ENCODE data around the gene CNIH3. TPM values are rescaled to one million over a fixed set of nuclear protein-coding genes. Genes with fewer than 3 reads are reported as not detected.

Gene CNIH3
- total RNA-seq, 1 experiment from 2014 or later: 3.4 TPM

DNA sequence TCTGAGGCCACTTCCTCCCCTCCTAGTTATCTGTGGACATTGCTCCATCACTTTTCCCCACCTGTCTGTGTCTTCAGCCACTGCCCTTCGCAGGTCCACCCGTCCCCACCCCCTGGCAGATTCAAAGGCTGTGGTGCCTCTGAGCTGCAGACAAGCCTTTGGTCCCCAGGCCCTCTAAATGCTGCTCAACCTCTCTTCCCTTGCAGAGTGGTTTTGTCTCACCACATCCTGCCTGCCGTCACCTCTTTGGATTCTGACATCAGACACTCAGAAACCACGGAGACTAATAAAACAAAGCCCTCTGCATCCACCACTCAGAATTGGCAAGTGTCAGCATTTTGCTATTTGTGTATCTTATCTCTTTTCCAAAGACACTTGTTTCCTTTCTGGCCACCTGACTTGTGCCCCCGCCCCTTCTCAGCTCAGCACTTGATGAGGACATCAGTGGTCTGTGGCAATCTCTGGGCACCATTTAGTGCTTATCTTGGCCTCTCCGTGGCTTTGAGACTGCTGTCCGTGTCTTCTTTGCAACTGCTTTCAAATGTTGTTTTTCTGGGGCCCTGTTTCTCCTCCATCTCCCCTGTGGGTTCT, 7.7 kb downstream of the CNIH3 start:
- ChIA-PET CTCF (interaction anchor here (0.6 to 2.0 kb wide), 9 partner anchors 14 to 299 kb away, joined by 3 to 8 read pairs (median 4); no protein-coding TSS in a partner anchor), POLR2A (interaction anchor here (1.4 kb wide), 1 partner anchor 110 kb away, joined by 3 read pairs; no protein-coding TSS in a partner anchor)
- peaks cover 16% of the 10 kb centered on the region for H3K4me1 Mint-ChIP-seq (ENCODE audit: insufficient read depth, unreplicated experiment)
- intact Hi-C loops (cut with micrococcal nuclease): no loop called here
- no peak overlapping the region for H3K4me3 Mint-ChIP-seq (ENCODE audit: unreplicated experiment)
- DNase-seq (ENCODE audit: unreplicated experiment): peak; percentile 41
- peaks cover 10% of the 10 kb centered on the region for H3K9me3 Mint-ChIP-seq (ENCODE audit: unreplicated experiment)
- no peaks in the 10 kb centered on the region for H3K36me3 Mint-ChIP-seq (ENCODE audit: insufficient read depth, unreplicated experiment)
- H3K27me3 Mint-ChIP-seq (ENCODE audit: insufficient read depth, unreplicated experiment): peaks cover 10% of the 10 kb centered on the region
- BruUV-seq (replicated peaks): no TSS peak
- no peak overlapping the region for H3K27ac Mint-ChIP-seq (ENCODE audit: low read depth, unreplicated experiment)
- TF ChIP-seq, protein P1, sequence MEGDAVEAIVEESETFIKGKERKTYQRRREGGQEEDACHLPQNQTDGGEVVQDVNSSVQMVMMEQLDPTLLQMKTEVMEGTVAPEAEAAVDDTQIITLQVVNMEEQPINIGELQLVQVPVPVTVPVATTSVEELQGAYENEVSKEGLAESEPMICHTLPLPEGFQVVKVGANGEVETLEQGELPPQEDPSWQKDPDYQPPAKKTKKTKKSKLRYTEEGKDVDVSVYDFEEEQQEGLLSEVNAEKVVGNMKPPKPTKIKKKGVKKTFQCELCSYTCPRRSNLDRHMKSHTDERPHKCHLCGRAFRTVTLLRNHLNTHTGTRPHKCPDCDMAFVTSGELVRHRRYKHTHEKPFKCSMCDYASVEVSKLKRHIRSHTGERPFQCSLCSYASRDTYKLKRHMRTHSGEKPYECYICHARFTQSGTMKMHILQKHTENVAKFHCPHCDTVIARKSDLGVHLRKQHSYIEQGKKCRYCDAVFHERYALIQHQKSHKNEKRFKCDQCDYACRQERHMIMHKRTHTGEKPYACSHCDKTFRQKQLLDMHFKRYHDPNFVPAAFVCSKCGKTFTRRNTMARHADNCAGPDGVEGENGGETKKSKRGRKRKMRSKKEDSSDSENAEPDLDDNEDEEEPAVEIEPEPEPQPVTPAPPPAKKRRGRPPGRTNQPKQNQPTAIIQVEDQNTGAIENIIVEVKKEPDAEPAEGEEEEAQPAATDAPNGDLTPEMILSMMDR (IDR thresholded peaks at IDR 0.05; ENCODE audit: unreplicated experiment): no peak

- no peak overlapping the region for H3K4me3 Mint-ChIP-seq (ENCODE audit: unreplicated experiment)
- CTCF ChIA-PET: interaction anchor here (0.7 to 2.1 kb wide), 7 partner anchors 11 to 229 kb away, joined by 3 to 10 read pairs (median 4); no protein-coding TSS in a partner anchor
- TF ChIP-seq, protein P1 (IDR thresholded peaks at IDR 0.05; ENCODE audit: unreplicated experiment): no peak
Observed at GRCh38 chr1:224624432-224624831, 8.3 kb downstream of the CNIH3 start.

DNA sequence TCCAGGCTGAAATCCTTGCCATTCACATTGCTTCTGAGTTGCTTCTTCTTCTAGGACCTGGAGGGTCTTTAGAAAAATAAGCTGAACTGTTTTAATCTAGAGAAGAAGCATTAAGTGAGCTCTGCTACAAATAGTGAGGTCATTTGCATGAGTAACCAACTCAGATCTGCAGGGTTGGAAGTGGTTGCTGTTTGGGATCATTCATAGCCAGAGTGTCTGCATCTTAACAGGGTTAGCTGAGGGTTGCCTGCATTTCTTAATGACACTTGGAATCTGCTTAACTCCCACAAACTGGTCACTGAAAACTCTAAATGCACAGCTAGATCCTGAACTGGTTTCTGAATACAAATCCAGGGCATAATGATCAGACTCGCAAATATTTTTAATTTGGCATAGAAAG, 9.9 kb downstream of the CNIH3 start:
- CTCF ChIA-PET: interaction anchor here (0.6 to 2.1 kb wide), 5 partner anchors 18 to 305 kb away, joined by 3 to 10 read pairs (median 3); no protein-coding TSS in a partner anchor
- POLR2A ChIA-PET: no interaction called here
- TF ChIP-seq, protein P1 (IDR thresholded peaks at IDR 0.05; ENCODE audit: unreplicated experiment): no peak
- no peak for DNase-seq (ENCODE audit: unreplicated experiment)
- BruUV-seq (replicated peaks): no TSS peak
- Mint-ChIP-seq H3K27ac (ENCODE audit: low read depth, unreplicated experiment) (no peak overlapping the region), H3K27me3 (ENCODE audit: insufficient read depth, unreplicated experiment) (no peaks in the 10 kb centered on the region), H3K4me1 (ENCODE audit: insufficient read depth, unreplicated experiment) (peaks cover 16% of the 10 kb centered on the region), H3K9me3 (ENCODE audit: unreplicated experiment) (peaks cover 10% of the 10 kb centered on the region), H3K36me3 (ENCODE audit: insufficient read depth, unreplicated experiment) (no peaks in the 10 kb centered on the region), H3K4me3 (ENCODE audit: unreplicated experiment) (no peak overlapping the region)
- intact Hi-C loops (cut with micrococcal nuclease): no loop called here

More at GRCh38 chr1:224624432-224624831, 8.3 kb downstream of the CNIH3 start:
- POLR2A ChIA-PET: interaction anchor here (1.4 kb wide), 1 partner anchor 110 kb away, joined by 3 read pairs; no protein-coding TSS in a partner anchor
- no TSS peak for BruUV-seq (replicated peaks)
- intact Hi-C loops (cut with micrococcal nuclease): no loop called here
- peaks cover 4% of the 10 kb centered on the region for H3K27me3 Mint-ChIP-seq (ENCODE audit: insufficient read depth, unreplicated experiment)
- H3K27ac Mint-ChIP-seq (ENCODE audit: low read depth, unreplicated experiment): no peak overlapping the region
- DNase-seq (ENCODE audit: unreplicated experiment): no peak
- no peaks in the 10 kb centered on the region for H3K36me3 Mint-ChIP-seq (ENCODE audit: insufficient read depth, unreplicated experiment)
- peaks cover 10% of the 10 kb centered on the region for H3K9me3 Mint-ChIP-seq (ENCODE audit: unreplicated experiment)
- H3K4me1 Mint-ChIP-seq (ENCODE audit: insufficient read depth, unreplicated experiment): peaks cover 16% of the 10 kb centered on the region

DNA sequence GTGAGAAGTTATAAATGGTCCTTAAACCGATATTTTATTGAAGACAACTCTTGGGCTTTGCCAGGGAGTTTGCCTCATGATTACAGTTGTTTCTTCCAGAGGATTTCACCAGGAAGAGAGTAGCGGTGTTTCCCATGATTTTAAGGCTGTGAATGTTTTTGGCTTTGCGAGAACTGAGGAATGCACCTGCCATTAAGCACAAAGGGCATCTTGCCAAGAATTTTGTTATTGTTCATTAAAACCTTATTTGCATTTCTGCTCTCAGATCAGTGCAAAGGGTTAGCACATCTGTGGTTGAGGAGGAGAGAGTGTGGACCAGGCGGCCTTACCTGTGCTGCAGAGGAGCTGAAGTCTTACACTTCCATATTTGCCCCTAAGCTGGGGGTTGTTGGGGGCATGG, 13.8 kb downstream of the CNIH3 start:
- H3K36me3 Mint-ChIP-seq (ENCODE audit: insufficient read depth, unreplicated experiment): no peaks in the 10 kb centered on the region

More for the DNA sequence above, 13.8 kb downstream of the CNIH3 start:
- DNase-seq (ENCODE audit: unreplicated experiment): no peak
- no peaks in the 10 kb centered on the region for H3K9me3 Mint-ChIP-seq (ENCODE audit: unreplicated experiment)
- H3K4me1 Mint-ChIP-seq (ENCODE audit: insufficient read depth, unreplicated experiment): peaks cover 13% of the 10 kb centered on the region
- intact Hi-C loops (cut with micrococcal nuclease): no loop called here
- BruUV-seq (replicated peaks): no TSS peak
- CTCF ChIA-PET: interaction anchor here (0.5 to 21.5 kb wide), 6 partner anchors 9 to 293 kb away, joined by 3 to 342 read pairs (median 3); no protein-coding TSS in a partner anchor
- POLR2A ChIA-PET: interaction anchor here (1.1 kb wide), 1 partner anchor 10 kb away, joined by 4 read pairs; no protein-coding TSS in a partner anchor
- no peak overlapping the region for H3K27ac Mint-ChIP-seq (ENCODE audit: low read depth, unreplicated experiment)
- TF ChIP-seq, protein P1 (IDR thresholded peaks at IDR 0.05; ENCODE audit: unreplicated experiment): no peak
- no peak overlapping the region for H3K4me3 Mint-ChIP-seq (ENCODE audit: unreplicated experiment)
- no peaks in the 10 kb centered on the region for H3K27me3 Mint-ChIP-seq (ENCODE audit: insufficient read depth, unreplicated experiment)

Measured in MCF 10A (cell line).